NCI-H2196 treated with DMSO at 0.1 percent for 48 hours (cell line): ENCODE results near the gene GTF2IRD1.
"Not testable (repeated sequence)": the region's sequence is repeated elsewhere in the genome, so short reads cannot be mapped to it uniquely, and the experiment has no call there.

Experiments
- DNase-seq: peaks from one replicate; lab custom pipeline; 2025; ENCODE audit not compliant: unreplicated experiment; lab: John Stamatoyannopoulos, UW

GTF2IRD1 gene

DNA sequence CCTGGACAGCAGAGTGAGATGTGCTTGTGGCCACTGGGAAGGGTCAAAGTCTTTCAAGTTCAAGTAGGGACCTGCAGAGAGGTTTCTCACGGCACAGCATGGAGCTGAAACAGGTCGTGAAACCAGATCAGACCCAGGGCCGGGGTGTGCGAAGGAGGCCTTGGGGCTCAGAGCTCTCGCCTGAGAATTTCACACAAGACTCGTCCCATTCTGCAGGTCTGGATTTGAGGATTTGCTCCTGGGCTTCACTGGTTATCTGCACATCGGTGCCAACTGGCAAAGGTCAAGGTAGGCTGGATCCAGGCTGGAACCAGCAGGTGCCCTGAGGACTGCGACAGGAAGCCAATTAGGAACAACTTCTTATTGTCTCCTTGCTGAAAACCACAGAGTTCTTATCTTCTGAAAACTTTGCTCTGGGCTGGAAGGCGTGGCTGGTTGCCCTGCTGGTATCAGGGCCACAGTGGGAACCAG lies 179.8 kb downstream of the GTF2IRD1 start:
- DNase-seq, result no peak

DNA sequence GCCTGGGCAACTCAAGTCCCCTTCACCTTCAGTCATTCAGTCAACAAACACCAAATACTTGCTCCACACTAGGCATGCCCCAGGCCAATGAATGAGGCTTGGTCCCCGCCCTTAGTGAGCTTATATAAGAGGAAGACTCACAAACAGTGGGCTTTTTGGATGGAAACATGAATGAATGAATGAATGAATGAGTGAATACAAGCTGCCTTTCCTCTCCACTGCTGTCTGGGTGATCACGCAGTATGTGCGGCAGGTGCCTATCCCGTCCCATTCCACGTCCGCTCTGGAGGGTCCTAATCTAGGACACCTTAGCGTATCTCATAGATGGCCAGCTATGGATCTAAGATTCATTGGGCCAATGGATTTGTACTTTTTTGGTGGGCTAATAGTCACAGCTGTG lies 184.0 kb downstream of the GTF2IRD1 start:
- no peak for DNase-seq

DNA sequence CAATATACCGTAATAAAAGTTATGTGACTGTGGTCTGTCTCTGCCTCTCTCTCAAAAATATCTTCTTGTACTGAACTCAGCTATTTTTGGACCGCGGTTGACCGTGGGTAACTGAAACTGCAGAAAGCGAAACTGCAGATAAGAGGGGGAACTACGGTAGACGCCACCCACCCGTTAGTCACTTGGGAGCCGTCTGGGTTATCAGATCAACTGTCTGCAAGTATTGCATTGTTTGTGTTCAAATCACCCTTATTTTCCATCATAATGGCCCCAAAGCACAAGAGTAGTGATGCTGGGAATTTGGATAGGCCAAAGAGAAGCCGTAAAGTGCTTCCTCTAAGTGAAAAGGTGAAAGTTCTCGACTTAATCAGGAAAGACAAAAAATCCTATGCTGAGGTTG lies 196.3 kb downstream of the GTF2IRD1 start:
- not testable (repeated sequence) for DNase-seq

DNA sequence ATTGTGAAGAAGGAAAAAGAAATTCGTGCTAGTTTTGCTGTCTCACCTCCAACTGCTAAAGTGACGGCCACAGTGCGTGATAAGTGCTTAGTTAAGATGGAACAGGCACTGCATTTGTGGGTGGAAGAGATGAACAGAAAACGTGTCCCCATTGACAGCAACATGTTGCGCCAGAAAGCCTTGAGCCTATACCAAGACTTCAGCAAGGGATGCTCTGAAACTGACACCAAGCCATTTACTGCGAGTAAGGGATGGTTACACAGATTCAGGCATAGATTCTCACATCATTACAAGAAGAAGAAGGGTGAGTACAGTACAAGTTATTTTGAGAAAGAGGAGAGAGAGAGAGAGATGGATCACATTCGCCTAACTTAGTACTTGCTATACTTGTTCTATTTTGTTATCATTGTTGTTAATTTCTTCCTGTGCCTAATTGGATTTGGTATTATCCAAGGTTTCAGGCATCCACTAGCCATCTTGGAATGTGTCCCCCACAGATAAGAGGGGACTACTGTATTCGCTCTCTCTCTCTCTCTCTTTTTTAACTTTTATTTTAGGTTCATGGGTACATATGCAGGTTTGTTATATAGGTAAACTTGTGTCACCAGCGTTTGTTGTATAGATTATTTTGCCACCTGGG lies 196.9 kb downstream of the GTF2IRD1 start:
- DNase-seq, result not testable (repeated sequence)

DNA sequence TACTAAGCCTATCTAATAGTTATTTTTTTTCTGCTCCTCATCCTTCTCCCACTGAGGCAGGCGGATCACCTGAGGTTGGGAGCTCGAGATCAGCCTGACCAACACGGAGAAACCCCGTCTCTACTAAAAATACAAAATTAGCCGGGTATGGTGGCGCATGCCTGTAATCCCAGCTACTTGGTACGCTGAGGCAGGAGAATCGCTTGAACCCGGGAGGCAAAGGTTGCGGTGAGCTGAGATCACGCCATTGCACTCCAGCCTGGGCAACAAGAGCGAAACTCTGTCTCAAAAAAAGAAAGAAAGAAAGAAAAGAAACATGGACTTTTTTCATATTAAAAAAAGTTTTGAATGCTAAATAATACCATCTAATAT lies 197.4 kb downstream of the GTF2IRD1 start:
- DNase-seq, result not testable (repeated sequence)
